ENCODE results near the gene NKAIN2. TPM values are rescaled to one million over a fixed set of nuclear protein-coding genes. Genes with fewer than 3 reads are reported as not detected.

NKAIN2 gene
- total and polyA plus RNA-seq, 2 donors (not counting 3 experiments of a cell fraction or from before 2014, with no cell fraction given), result 0.03 TPM; not detected in 1

- no peaks in the 10 kb centered on the region for H3K27me3 ChIP-seq (ENCODE audit: control insufficient read depth in 2 of 2, insufficient read depth in 2 of 2, low read length in 2 of 2)
- BruUV-seq (replicated peaks), result no TSS peak
- no peak overlapping the region for H3K4me3 ChIP-seq (replicated peaks in 1 of 3; ENCODE audit: insufficient read depth in 1 of 3, low read depth in 1 of 3, low read length in 3 of 3)
- no peak overlapping the region for H3K27ac ChIP-seq (ENCODE audit: insufficient read depth, low read depth, low read length)
- H3K9me1 ChIP-seq (replicated peaks; ENCODE audit: control insufficient read depth, extremely low read depth, insufficient read depth, low read length), result no peaks in the 10 kb centered on the region
- no peaks in the 10 kb centered on the region for H3K9me3 ChIP-seq (replicated peaks; ENCODE audit: control insufficient read depth, insufficient read depth, low read length)
- no peak overlapping the region for H2AFZ ChIP-seq (ENCODE audit: low read depth, low read length)
- dilution Hi-C loops (cut with MboI; ENCODE audit: extremely low pct_ligation_motif_present, low sequenced_read_pairs), result no loop called here
- intact Hi-C loops (cut with micrococcal nuclease), result no loop called here
- POLR2A ChIA-PET, result no interaction called here
- DNase-seq (ENCODE audit: low read depth, low spot score) (no peak), FAIRE-seq (no peak)
- no peak overlapping the region for H3K9ac ChIP-seq (replicated peaks; ENCODE audit: extremely low read depth, insufficient read depth, low read length)
- no peaks in the 10 kb centered on the region for H3K79me2 ChIP-seq (ENCODE audit: control insufficient read depth, insufficient read depth, low read length)
- H3K4me2 ChIP-seq (ENCODE audit: insufficient read depth, low read length), result no peak overlapping the region
- H3K36me3 ChIP-seq (ENCODE audit: control insufficient read depth in 2 of 2, extremely low read depth in 1 of 2, insufficient read depth in 2 of 2, low read length in 2 of 2), result no peaks in the 10 kb centered on the region
- CTCF ChIA-PET, result no interaction called here
- H3K4me1 ChIP-seq (ENCODE audit: control insufficient read depth, extremely low read depth, insufficient read depth, low read length), result no peaks in the 10 kb centered on the region
- H4K20me1 ChIP-seq (replicated peaks; ENCODE audit: control insufficient read depth, extremely low read depth, insufficient read depth, low read length), result no peaks in the 10 kb centered on the region
- TF ChIP-seq POLR2AphosphoS5 (IDR thresholded peaks at IDR 0.05; ENCODE audit: insufficient read depth, low read depth, low read length) (no peak), POLR2A (IDR thresholded peaks at IDR 0.05; ENCODE audit: low read depth, low read length) (no peak), FOS (IDR thresholded peaks at IDR 0.05; ENCODE audit: borderline replicate concordance, insufficient read depth, low read length) (no peak), EZH2 (IDR thresholded peaks at IDR 0.05; ENCODE audit: borderline replicate concordance, low read depth, low read length, severe bottlenecking) (no peak), JUN (IDR thresholded peaks at IDR 0.05; ENCODE audit: borderline replicate concordance, insufficient read depth, insufficient read length, low read depth) (no peak), MAX (IDR thresholded peaks at IDR 0.05; ENCODE audit: insufficient read depth, insufficient read length) (no peak), CTCF (IDR thresholded peaks at IDR 0.05; ENCODE audit: extremely low read depth in 1 of 2, insufficient read depth in 1 of 2, low read depth in 1 of 2, low read length in 2 of 2) (no peak), GATA2 (IDR thresholded peaks at IDR 0.05; ENCODE audit: insufficient read depth, insufficient read length, low read depth, low read length) (no peak), MYC (IDR thresholded peaks at IDR 0.05; ENCODE audit: low read depth, low read length) (no peak)
Measured at GRCh38 chr6:124193132-124193531, 389.5 kb downstream of the NKAIN2 start.
